HG02840 (cell line): ENCODE data around the gene SPNS2.

Experiments used
- ATAC-seq: cut with Tn5 transposase; IDR thresholded peaks from one replicate; pipeline ENCODE4 v1.9.1; 2021; ENCODE audit warnings: mild to moderate bottlenecking, moderate library complexity, moderate number of reproducible peaks; ENCODE audit not compliant: unreplicated experiment, low FRiP score

The SPNS2 gene

GRCh38 chr17:4584101-4584916 lies 85.6 kb downstream of the SPNS2 start, which contains the start of gene SMTNL2:
SMTNL2 (plus strand) TSS chr17:4584529; CDS start chr17:4584606, 77 bp downstream.
- ATAC-seq: no peak

DNA sequence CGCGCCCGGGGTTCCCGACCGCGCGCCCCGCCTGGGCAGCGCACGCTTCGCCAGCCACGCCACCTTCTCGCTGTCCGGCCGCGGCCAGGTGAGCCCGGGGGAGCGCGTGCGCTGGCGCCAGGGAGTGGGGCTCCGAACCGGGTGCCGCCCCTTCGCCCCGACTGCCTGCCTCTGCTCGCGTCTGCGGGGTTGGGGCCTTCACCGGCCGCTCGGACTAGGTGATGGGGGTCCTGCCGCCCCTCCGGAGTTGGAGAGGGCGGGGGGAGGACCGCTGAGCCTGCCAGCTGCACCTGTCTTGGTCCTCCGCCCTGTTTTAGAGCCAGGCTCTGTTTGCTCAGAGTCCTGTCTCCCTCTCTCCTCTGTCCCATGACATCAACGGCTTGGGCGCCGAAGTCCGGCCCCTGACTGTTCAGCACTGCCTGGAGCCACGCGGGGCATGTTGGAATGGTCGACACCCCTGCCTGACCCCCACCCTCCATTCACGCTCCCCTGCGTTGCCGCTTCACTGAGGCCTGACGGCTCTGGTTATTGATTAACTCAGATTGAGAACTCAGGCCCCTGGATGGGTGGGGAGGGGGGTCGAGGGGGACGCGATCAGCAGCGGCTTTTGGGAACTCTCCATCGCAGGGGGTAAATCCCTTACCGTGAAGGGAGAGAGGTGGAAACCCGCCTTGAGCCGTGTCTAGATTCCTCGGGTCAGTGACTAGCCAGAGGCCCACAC lies 86.4 kb downstream of the SPNS2 start:
- no peak for ATAC-seq

DNA sequence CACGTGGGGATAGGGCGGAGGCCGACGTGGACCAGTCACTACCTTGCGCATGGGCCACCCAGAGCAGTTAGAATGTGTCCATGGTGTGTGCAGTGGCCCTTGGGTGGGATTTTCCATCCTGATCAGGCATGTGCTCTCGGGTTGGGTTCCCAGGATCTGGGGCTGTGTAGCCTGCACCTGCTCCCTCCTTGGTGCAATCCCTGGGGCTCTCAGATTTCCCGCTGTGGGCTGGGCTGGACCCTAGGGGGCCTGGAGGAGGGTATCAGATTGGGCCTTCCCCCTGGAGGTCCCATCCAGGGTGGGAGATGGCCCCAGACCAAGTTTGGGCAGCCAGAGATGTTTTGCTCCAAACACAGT lies 86.9 kb downstream of the SPNS2 start:
- ATAC-seq: no peak

- ATAC-seq: no peak
Measured at GRCh38 chr17:4586043-4586442, 87.4 kb downstream of the SPNS2 start.

DNA sequence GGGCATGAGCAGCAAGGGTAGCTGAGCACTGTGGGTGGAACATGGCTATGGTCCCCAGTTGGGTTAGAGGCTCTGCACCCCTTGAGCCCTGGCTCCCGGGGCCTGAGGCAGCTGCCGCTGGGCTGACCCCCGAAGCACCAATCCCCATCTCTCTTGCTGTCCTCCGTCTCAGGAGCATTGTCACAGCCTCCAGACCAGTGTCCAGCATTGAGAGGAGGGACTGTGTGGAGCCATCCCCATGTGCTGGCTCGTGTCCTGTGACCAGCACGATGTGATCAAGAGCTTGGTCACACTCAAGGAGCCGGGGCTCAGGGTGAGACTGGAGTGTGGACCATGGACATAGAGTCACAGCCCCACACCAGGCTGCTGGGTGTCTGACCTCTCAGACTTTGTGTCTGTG lies 88.5 kb downstream of the SPNS2 start:
- ATAC-seq: no peak

DNA sequence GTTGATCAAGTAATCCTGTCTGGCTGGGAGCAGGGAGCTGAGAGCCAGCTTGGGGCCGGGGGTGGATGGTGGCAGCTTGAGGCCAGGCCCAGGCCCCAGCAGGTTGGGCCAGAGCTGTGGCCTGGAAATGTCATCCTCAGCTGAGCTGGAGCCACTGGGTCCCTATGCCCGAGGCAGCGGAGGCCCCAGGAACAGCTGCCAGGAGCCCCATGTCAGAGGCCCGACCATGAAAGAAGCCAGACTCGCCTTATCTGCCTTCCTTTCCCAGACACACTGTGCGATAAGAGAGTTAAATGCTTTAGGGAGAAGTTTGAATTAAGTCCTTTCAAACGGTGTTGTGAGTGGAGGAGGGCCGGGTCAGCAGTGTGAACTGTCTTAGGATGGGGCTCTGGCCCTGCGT lies 89.1 kb downstream of the SPNS2 start:
- no peak for ATAC-seq

DNA sequence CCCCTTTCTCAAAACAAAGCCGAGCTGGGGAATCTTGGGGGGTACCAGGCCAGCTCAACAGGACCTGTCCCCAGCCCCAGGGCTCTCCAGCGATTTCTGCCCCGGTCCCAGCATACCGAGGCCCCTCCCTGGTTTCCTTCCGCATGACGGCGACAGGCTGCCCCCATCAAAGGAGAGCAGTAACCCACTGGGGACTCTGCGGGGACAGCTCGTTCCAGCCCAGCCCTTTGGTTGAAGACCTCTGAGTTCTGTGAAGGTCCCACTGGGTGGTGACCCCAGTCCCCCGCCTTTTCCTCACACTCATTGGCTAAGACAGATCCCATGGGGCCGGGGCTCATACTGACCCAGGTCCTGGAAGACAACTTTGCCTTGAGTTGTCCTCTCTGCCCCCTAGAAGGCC lies 89.7 kb downstream of the SPNS2 start:
- ATAC-seq: no peak
